Pancreas (tissue), 10 donors: ENCODE data around the gene EXOC4. TPM values are rescaled to one million over a fixed set of nuclear protein-coding genes. Genes with fewer than 3 reads are reported as not detected.
"Not testable (repeated sequence)": the region's sequence is repeated elsewhere in the genome, so short reads cannot be mapped to it uniquely, and the experiment has no call there.

Source experiments
- ATAC-seq, 4 donors: fragments of 200-7000 bp; cut with Tn5 transposase; one replicate each; pipeline versions ENCODE4 v1.8.0 to v1.9.1; 2020; ENCODE audit warnings: mild to moderate bottlenecking in 4 of 4, moderate library complexity in 4 of 4
- DNase-seq, 6 donors: peaks; one replicate each; pipeline ENCODE4 v3.0.0-alpha.2; 2020
- FAIRE-seq: peaks from 2 replicates; lab custom pipeline; 2012; peaks lifted over from hg19 to GRCh38; lab: Jason Lieb, UNC
- H3K27ac ChIP-seq, 4 donors: fragments of 200-600 bp; sonication (generic); 1 replicate in 3 of 4; 2 replicates in 1 of 4; pipeline versions ENCODE4 v1.5.0 to v1.8.0; 2020
- H3K27me3 ChIP-seq, 4 donors: fragments of 200-600 bp; one replicate each; pipeline ENCODE4 v1.8.0; 2021
- H3K36me3 ChIP-seq, 3 donors: fragments of 200-600 bp; sonication (generic) in 1 of 3; one replicate each; pipeline versions ENCODE4 v1.5.0 to v1.8.0; 2020 to 2021
- H3K4me1 ChIP-seq, 3 donors: fragments of 200-600 bp; one replicate each; pipeline ENCODE4 v1.8.0; 2021
- H3K4me3 ChIP-seq, 4 donors: fragments of 200-600 bp; sonication (generic) in 2 of 4; one replicate each; pipeline versions ENCODE4 v1.5.0 to v1.8.0; 2020 to 2021
- H3K9me3 ChIP-seq, 4 donors: fragments of 200-600 bp; one replicate each; pipeline ENCODE4 v1.8.0; 2021
- CTCF ChIP-seq, 4 donors: fragments of 200-600 bp; sonication (generic) in 3 of 4; IDR thresholded peaks; one replicate each; pipeline versions ENCODE4 v1.5.0 to v1.8.0; 2021; ENCODE audit warnings: antibody characterized with exemption in 4 of 4
- WGBS, 2 donors: extraction: QIAGEN DNeasy Blood & Tissue Kit; methylation state at CpG; one replicate each; pipeline ENCODE4 v1.1.7; 2013; 5-methylcytosine and 5-hydroxymethylcytosine counted together
- intact Hi-C, 3 donors: fragments of 100-400 bp; cut with DNase I; formaldehyde crosslinking; loops; one replicate each; pipeline versions ENCODE4 v1.11.1 to v1.14.2; 2022
- polyA plus RNA-seq, 2 donors: library from polyadenylated mRNA; stranded (reverse); fragments of 200-250 nt; gene quantifications; one replicate each; pipeline ENCODE4 v1.2.3, GENCODE V29; 2013
- total RNA-seq, 6 donors: library from RNA; stranded (reverse); fragmentation: NEBNext Ultra II Directional in 4 of 6; extraction: Animal tissue kit (Norgen Biotek cat#: 25700) in 4 of 6; gene quantifications; one replicate each; pipeline versions ENCODE4 v1.2.1 to v1.2.4, GENCODE V29; 2021 to 2023
- donor health status: healthy with polysubstance abuse.
- donor health status: DM: no; HTN: no; CAD: no; lungs with moderate emphysema.
- donor health status: DM: no; HTN: no; CAD: no.
- donor health status: control.
- donor health status: control.
- donor health status: Bipolar disorder and iron deficiency.
- donor health status: DM: yes; HTN: yes; CAD: no.
- donor health status: DM: no; HTN: no; CAD: no.
- donor health status: DM: no; HTN: no; CAD: no.
- donor health status: DM: yes; HTN: yes; CAD: no.

The EXOC4 gene
- total and polyA plus RNA-seq, 8 donors = 13.4 to 81.2 (median 53.8) TPM

DNA sequence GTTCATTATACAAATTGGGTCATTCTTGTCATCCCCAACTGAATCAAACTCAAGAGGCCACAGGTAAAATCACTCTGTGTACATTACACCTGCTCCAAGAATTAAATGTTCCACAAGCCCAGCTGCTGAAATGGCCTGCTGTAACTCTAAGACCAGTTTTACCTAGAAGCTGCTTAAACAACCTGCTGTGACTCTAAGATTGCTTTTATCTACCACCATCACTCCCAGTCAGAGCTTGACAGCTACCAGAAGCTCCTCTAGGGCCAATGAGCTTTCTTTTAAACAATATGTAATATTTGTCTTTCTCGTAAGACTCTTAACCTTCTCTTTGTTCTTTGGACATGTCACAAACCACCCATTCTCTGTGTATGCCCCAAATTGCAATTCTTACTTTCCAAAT is 732.4 kb downstream of the EXOC4 start:
- WGBS, 2 donors = 96 to 97% methylated on average over 1 of the region's 1 CpG
- TF ChIP-seq CTCF (IDR thresholded peaks at IDR 0.05) = no peak

DNA sequence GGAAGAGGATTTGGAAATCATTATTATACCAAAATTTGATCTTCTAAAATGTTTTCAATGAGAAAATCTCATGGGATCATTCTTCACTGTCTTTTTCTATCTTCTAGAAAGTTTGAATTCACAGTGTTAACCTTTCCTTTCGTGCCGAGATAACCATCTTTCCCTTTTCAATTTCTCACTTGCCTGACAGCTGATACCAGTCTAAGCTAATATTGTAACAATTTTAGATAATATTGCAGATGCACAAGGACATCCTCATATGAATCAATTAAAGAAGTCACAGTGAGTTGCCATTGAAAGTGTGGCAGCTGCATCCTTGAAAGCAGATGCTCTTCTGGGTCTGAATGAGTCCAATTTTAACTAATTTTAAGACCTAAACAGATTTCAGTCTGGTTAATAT is 734.7 kb downstream of the EXOC4 start:
- Histone ChIP-seq H3K4me3 (no peak overlapping the region), H3K4me1 (no peaks in the 10 kb centered on the region), H3K27ac (no peak overlapping the region), H3K36me3 (no peaks in the 10 kb centered on the region), H3K9me3 (no peaks in the 10 kb centered on the region), H3K27me3 (no peaks in the 10 kb centered on the region)
- TF ChIP-seq CTCF (IDR thresholded peaks at IDR 0.05) = no peak
- no peak for FAIRE-seq
- intact Hi-C loops = no loop called here
- DNase-seq = no peak
- WGBS, 2 donors = 78 to 79% methylated on average over 2 of the region's 2 CpGs
- ATAC-seq = no peak

More for the DNA sequence above, 732.4 kb downstream of the EXOC4 start:
- DNase-seq (no peak), ATAC-seq (no peak), FAIRE-seq (no peak)
- H3K4me3 ChIP-seq = no peak overlapping the region
- no peaks in the 10 kb centered on the region for H3K27me3 ChIP-seq
- H3K4me1 ChIP-seq = no peaks in the 10 kb centered on the region
- H3K9me3 ChIP-seq = no peaks in the 10 kb centered on the region
- no peak overlapping the region for H3K27ac ChIP-seq
- intact Hi-C loops = no loop called here
- no peaks in the 10 kb centered on the region for H3K36me3 ChIP-seq

- H3K4me3 ChIP-seq = no peak overlapping the region
- no peak for FAIRE-seq
- no peak for TF ChIP-seq CTCF (IDR thresholded peaks at IDR 0.05)
- intact Hi-C loops = no loop called here
- no peaks in the 10 kb centered on the region for H3K9me3 ChIP-seq
- no peak overlapping the region for H3K27ac ChIP-seq
- H3K27me3 ChIP-seq = no peaks in the 10 kb centered on the region
- H3K36me3 ChIP-seq = no peaks in the 10 kb centered on the region
- no peak for DNase-seq
- no peak for ATAC-seq
- WGBS, 2 donors = 77 to 92% methylated on average over 1 of the region's 1 CpG
- H3K4me1 ChIP-seq = no peaks in the 10 kb centered on the region
These were observed 740.7 kb downstream of the EXOC4 start for GRCh38 chr7:133993547-133993946.

- ATAC-seq, FAIRE-seq, DNase-seq, H3K27me3 ChIP-seq, H3K27ac ChIP-seq, H3K4me3 ChIP-seq, H3K4me1 ChIP-seq, H3K36me3 ChIP-seq, intact Hi-C loops, H3K9me3 ChIP-seq: not testable (repeated sequence)
- 98 to 100% methylated on average over 7 of the region's 7 CpGs for WGBS, 2 donors
These were observed 741.2 kb downstream of the EXOC4 start for GRCh38 chr7:133994100-133994499.

- Histone ChIP-seq H3K27me3 (no peaks in the 10 kb centered on the region), H3K36me3 (no peaks in the 10 kb centered on the region), H3K27ac (no peak overlapping the region), H3K4me1 (no peaks in the 10 kb centered on the region), H3K4me3 (no peak overlapping the region), H3K9me3 (no peaks in the 10 kb centered on the region)
- DNase-seq = no peak
- FAIRE-seq = no peak
- TF ChIP-seq CTCF (IDR thresholded peaks at IDR 0.05) = no peak
- ATAC-seq = no peak
- WGBS, 2 donors = 93 to 95% methylated on average over 6 of the region's 6 CpGs
- intact Hi-C loops = no loop called here
These were observed 744.6 kb downstream of the EXOC4 start for GRCh38 chr7:133997463-133997862.
